ENCODE measurements around the gene TAF1D. TPM values are rescaled to one million over a fixed set of nuclear protein-coding genes. Genes with fewer than 3 reads are reported as not detected.

Gene TAF1D
- total RNA-seq, 1 experiment from 2014 or later = 272 TPM

GRCh38 chr11:93704237-93704636 lies 37.1 kb downstream of the TAF1D start:
- Histone ChIP-seq H3K14ac (ENCODE audit: insufficient read depth, low read length) (no peak overlapping the region), H3T11ph (ENCODE audit: low read length) (no peak overlapping the region), H2BK15ac (ENCODE audit: low read depth, low read length) (no peak overlapping the region), H4K8ac (replicated peaks; ENCODE audit: insufficient read length, low read depth, low read length) (no peak overlapping the region), H2BK120ac (ENCODE audit: low read depth, low read length, poor library complexity, severe bottlenecking) (no peak overlapping the region), H3K4ac (ENCODE audit: low read depth, low read length) (no peak overlapping the region), H2BK12ac (ENCODE audit: insufficient read length, low read depth, low read length) (no peak overlapping the region), H3K4me2 (ENCODE audit: insufficient read depth, insufficient read length, low read length) (no peak overlapping the region), H4K20me1 (ENCODE audit: control insufficient read depth, insufficient read depth, insufficient read length) (no peaks in the 10 kb centered on the region), H2AK5ac (ENCODE audit: insufficient read length, low read length) (no peak overlapping the region), H3K4me1 (ENCODE audit: insufficient read depth, low read length) (no peaks in the 10 kb centered on the region), H4K91ac (ENCODE audit: insufficient read length, low read depth, low read length) (no peak overlapping the region), H4K5ac (ENCODE audit: insufficient read length, low read depth, low read length) (no peak overlapping the region), H3K27ac (ENCODE audit: insufficient read length, low read depth, low read length) (no peak overlapping the region), H3K18ac (ENCODE audit: insufficient read length, low read depth, low read length) (no peak overlapping the region), H2AFZ (ENCODE audit: low read length) (no peak overlapping the region), H3K23ac (ENCODE audit: insufficient read length, low read depth, low read length) (no peak overlapping the region), H3K9ac (ENCODE audit: extremely low read depth, insufficient read length, low read length) (no peak overlapping the region), H3K23me2 (ENCODE audit: insufficient read length, low read depth, low read length, poor library complexity, severe bottlenecking) (no peaks in the 10 kb centered on the region), H3K79me2 (ENCODE audit: insufficient read depth, low read length) (no peaks in the 10 kb centered on the region), H3K9me3 (ENCODE audit: control insufficient read depth, low read depth, low read length) (no peaks in the 10 kb centered on the region), H3K27me3 (ENCODE audit: insufficient read depth, low read length) (no peaks in the 10 kb centered on the region), H3K79me1 (ENCODE audit: insufficient read depth, low read depth, low read length, poor library complexity, severe bottlenecking) (no peaks in the 10 kb centered on the region), H3K56ac (ENCODE audit: insufficient read length, low read depth, low read length) (no peak overlapping the region), H2BK5ac (ENCODE audit: insufficient read length, low read length) (no peak overlapping the region), H2BK20ac (ENCODE audit: low read depth, low read length, poor library complexity, severe bottlenecking) (no peak overlapping the region)
- no CpG with 5 or more reads among the region's 2 CpGs for WGBS (ENCODE audit: extremely low coverage, insufficient read length, low lambda C conversion rate)
- no peak for DNase-seq
- no peaks in the 10 kb centered on the region for H3K4me1 Mint-ChIP-seq
- peaks cover 37 to 81% (median 54%) of the 10 kb centered on the region in 3 experiments for H3K36me3 Mint-ChIP-seq (ENCODE audit: insufficient read depth in 1 of 3, low read depth in 3 of 3)
- no peak overlapping the region for H3K4me3 Mint-ChIP-seq
- no peaks in the 10 kb centered on the region for H3K27me3 Mint-ChIP-seq (ENCODE audit: low read depth)
- H3K9me3 Mint-ChIP-seq = peaks cover 4 to 7% of the 10 kb centered on the region in 2 experiments; a peak in 4 of 5 replicates
- TF ChIP-seq CTCF (conservative IDR thresholded peaks at IDR 0.05) = peak; percentile 41; the same call in 2 of the 3 replicates
- no peak overlapping the region for H3K27ac Mint-ChIP-seq
